ENCODE results near the gene MCAM.

The MCAM gene

GRCh38 chr11:119309953-119310681 lies 6.8 kb downstream of the MCAM start:
- DNase-seq (ENCODE audit: low read depth in 3 of 3, low spot score in 1 of 3), result no peak

- DNase-seq (ENCODE audit: low read depth in 3 of 3, low spot score in 1 of 3), result no peak
These were observed 7.5 kb downstream of the MCAM start for GRCh38 chr11:119309411-119309810.

- DNase-seq (ENCODE audit: low read depth in 3 of 3, low spot score in 1 of 3), result no peak
These were observed 9.0 kb downstream of the MCAM start for GRCh38 chr11:119307974-119308373.

- no peak for DNase-seq (ENCODE audit: low read depth in 3 of 3, low spot score in 1 of 3)
These were observed 9.7 kb downstream of the MCAM start for GRCh38 chr11:119307219-119307618.

- DNase-seq (ENCODE audit: low read depth in 3 of 3, low spot score in 1 of 3), result no peak
These were observed 10.5 kb downstream of the MCAM start for GRCh38 chr11:119306373-119306890.

- DNase-seq (ENCODE audit: low read depth in 3 of 3, low spot score in 1 of 3), result no peak
These were observed 11.2 kb downstream of the MCAM start for GRCh38 chr11:119305556-119306372.

GRCh38 chr11:119303227-119303718 lies 13.7 kb downstream of the MCAM start:
- DNase-seq (ENCODE audit: low read depth in 3 of 3, low spot score in 1 of 3), result no peak

- no peak for DNase-seq (ENCODE audit: low read depth in 3 of 3, low spot score in 1 of 3)
These were observed 16.5 kb downstream of the MCAM start for GRCh38 chr11:119300198-119300964.

GRCh38 chr11:119299416-119299815 lies 17.5 kb downstream of the MCAM start:
- no peak for DNase-seq (ENCODE audit: low read depth in 3 of 3, low spot score in 1 of 3)

- DNase-seq (ENCODE audit: low read depth in 3 of 3, low spot score in 1 of 3), result no peak
These were observed 18.2 kb downstream of the MCAM start for GRCh38 chr11:119298726-119299125.

- DNase-seq (ENCODE audit: low read depth in 3 of 3, low spot score in 1 of 3), result no peak
These were observed 19.0 kb downstream of the MCAM start for GRCh38 chr11:119297938-119298337.

- no peak for DNase-seq (ENCODE audit: low read depth in 3 of 3, low spot score in 1 of 3)
These were observed 21.8 kb downstream of the MCAM start for GRCh38 chr11:119295178-119295577.

GRCh38 chr11:119293461-119293860 lies 23.5 kb downstream of the MCAM start:
- no peak for DNase-seq (ENCODE audit: low read depth in 3 of 3, low spot score in 1 of 3)

GRCh38 chr11:119290894-119291497 lies 25.9 kb downstream of the MCAM start:
- DNase-seq (ENCODE audit: low read depth in 3 of 3, low spot score in 1 of 3), result no peak

- no peak for DNase-seq (ENCODE audit: low read depth in 3 of 3, low spot score in 1 of 3)
These were observed 28.7 kb downstream of the MCAM start for GRCh38 chr11:119288219-119288618.

- no peak for DNase-seq (ENCODE audit: low read depth in 3 of 3, low spot score in 1 of 3)
These were observed 31.5 kb downstream of the MCAM start for GRCh38 chr11:119285431-119285830.

- no peak for DNase-seq (ENCODE audit: low read depth in 3 of 3, low spot score in 1 of 3)
These were observed 32.4 kb downstream of the MCAM start for GRCh38 chr11:119284344-119285157.

- DNase-seq (ENCODE audit: low read depth in 3 of 3, low spot score in 1 of 3), result no peak
These were observed 34.4 kb downstream of the MCAM start for GRCh38 chr11:119282495-119282894.

- DNase-seq (ENCODE audit: low read depth in 3 of 3, low spot score in 1 of 3), result no peak
These were observed 39.3 kb downstream of the MCAM start for GRCh38 chr11:119277660-119278059.

- no peak for DNase-seq (ENCODE audit: low read depth in 3 of 3, low spot score in 1 of 3)
These were observed 43.2 kb downstream of the MCAM start for GRCh38 chr11:119273721-119274120.

Measured in stimulated activated CD4-positive, alpha-beta T cell treated with anti-CD3 and anti-CD28 coated beads, TNF-alpha, amount 100 ng/mL, for 1 hour (primary cell).